Chondrocyte (in vitro differentiated cells): Measurements from ENCODE around the gene DTHD1. TPM values are rescaled to one million over a fixed set of nuclear protein-coding genes. Genes with fewer than 3 reads are reported as not detected.

Experiments used
- DNase-seq: peaks from one replicate; pipeline ENCODE4 v3.0.0; 2021; ENCODE audit warnings: mixed read lengths, low spot score
- H3K27ac Mint-ChIP-seq: one replicate; pipeline ENCODE4 v1.8.0; 2021; ENCODE audit warnings: mild to moderate bottlenecking, moderate library complexity, mixed read lengths; ENCODE audit not compliant: unreplicated experiment
- H3K27me3 Mint-ChIP-seq: 2 replicates; pipeline ENCODE4 v1.8.0; 2021; ENCODE audit warnings: low read depth, mixed read lengths
- H3K36me3 Mint-ChIP-seq: 2 replicates; pipeline ENCODE4 v1.8.0; 2021; ENCODE audit warnings: low read depth, mixed read lengths
- H3K4me1 Mint-ChIP-seq: 2 replicates; pipeline ENCODE4 v1.8.0; 2021; ENCODE audit warnings: low read depth, mild to moderate bottlenecking, mixed read lengths
- H3K4me3 Mint-ChIP-seq: one replicate; pipeline ENCODE4 v1.8.0; 2021; ENCODE audit warnings: mild to moderate bottlenecking, moderate library complexity, mixed read lengths; ENCODE audit not compliant: unreplicated experiment
- H3K9me3 Mint-ChIP-seq: 2 replicates; pipeline ENCODE4 v1.8.0; 2021; ENCODE audit warnings: low read depth, mixed read lengths
- long read RNA-seq: library from polyadenylated mRNA; stranded (forward); transcript quantifications from one replicate; pipeline ENCODE4 v2.0.0, GENCODE V29; 2021
- total RNA-seq: library from RNA; stranded (reverse); gene quantifications from 3 replicates; pipeline ENCODE4 v1.2.1, GENCODE V29; 2021
- TF ChIP-seq, protein P1 (sequence below): fragments of 200-600 bp; sonication (generic); IDR thresholded peaks from 2 replicates; pipeline ENCODE4 v1.5.0; 2021; ENCODE audit warnings: antibody characterized with exemption, mild to moderate bottlenecking, moderate library complexity

The DTHD1 gene
- not detected in 3 replicates for total RNA-seq
- long read RNA-seq = 0 reads

DNA sequence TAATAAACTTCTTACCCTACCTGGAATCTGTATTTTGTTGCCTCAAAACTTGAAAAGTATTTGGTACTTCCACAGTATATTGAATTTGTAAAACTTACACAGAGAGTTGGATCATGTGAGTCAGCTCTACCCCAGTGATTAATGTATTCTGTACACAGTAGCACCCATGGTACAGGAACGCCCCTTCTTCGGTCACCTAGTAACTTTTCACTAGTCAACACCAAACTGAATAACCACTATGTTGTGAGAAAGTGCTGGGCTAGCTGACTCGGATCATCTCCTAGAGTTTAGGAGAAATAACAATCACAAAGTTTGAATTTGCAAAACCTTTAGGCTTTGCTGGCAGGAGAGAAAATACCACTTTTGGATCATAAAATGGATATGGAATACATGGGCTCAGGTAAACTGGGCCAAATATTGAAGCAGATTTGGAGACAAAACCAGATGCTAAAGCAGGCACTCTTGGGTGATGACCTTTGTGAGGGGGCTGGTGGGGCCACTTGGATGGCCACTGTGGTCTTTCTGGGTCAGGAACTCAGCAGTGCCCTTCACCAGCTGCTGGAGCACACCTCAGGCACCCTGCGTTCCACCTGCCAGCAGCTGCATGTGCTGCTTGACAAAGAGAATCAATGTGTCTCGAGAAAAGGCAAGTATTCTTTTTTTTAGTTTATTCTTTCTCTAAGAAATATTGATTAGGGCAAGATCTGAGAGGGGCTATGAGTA, at the start of gene DTHD1:
Gene DTHD1, plus strand, starts transcription at position 233 of the 723 bp plus-strand sequence. Its CDS starts 143 bp downstream, at position 376.
- H3K27ac Mint-ChIP-seq = no peak within 1 kb of the TSS
- H3K27me3 Mint-ChIP-seq = no peaks in the 10 kb centered on the region
- TF ChIP-seq, protein P1, sequence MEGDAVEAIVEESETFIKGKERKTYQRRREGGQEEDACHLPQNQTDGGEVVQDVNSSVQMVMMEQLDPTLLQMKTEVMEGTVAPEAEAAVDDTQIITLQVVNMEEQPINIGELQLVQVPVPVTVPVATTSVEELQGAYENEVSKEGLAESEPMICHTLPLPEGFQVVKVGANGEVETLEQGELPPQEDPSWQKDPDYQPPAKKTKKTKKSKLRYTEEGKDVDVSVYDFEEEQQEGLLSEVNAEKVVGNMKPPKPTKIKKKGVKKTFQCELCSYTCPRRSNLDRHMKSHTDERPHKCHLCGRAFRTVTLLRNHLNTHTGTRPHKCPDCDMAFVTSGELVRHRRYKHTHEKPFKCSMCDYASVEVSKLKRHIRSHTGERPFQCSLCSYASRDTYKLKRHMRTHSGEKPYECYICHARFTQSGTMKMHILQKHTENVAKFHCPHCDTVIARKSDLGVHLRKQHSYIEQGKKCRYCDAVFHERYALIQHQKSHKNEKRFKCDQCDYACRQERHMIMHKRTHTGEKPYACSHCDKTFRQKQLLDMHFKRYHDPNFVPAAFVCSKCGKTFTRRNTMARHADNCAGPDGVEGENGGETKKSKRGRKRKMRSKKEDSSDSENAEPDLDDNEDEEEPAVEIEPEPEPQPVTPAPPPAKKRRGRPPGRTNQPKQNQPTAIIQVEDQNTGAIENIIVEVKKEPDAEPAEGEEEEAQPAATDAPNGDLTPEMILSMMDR = no peak
- H3K9me3 Mint-ChIP-seq = no peaks in the 10 kb centered on the region
- no peaks in the 10 kb centered on the region for H3K36me3 Mint-ChIP-seq
- DNase-seq = no peak
- H3K4me1 Mint-ChIP-seq = peaks cover 9% of the 10 kb centered on the region
- no peak within 1 kb of the TSS for H3K4me3 Mint-ChIP-seq

DNA sequence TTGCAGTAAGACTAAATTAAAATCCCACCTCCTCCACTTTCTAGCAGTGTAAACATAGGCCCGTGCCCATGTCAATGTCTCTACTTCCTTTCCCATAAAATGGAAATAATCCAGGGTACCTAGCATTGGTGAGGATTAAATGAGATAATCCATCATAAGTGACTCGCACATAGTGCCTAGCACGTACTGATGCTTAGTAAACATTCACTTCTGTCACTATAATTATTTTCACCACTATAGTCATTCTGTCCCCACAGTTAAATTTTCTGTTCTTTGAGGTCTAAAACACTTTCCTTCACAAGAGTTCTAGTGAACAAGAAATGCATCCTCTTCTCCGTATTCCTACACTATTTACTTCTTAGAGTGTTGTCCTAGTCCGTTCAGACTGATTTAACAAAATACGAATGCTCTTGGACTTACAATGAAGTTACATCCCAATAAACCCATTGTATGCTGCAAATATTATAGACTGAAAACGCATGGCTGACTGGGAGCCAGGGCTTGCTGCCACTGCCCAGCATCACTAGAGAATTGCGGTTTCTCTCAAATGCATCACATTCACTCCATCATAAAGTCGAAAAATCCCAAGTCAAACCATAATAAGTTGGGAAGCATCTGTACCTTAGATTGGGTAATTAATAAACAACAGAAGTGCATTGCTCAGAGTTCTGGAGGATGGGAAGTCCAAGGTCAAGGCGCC, 47.7 kb upstream of the DTHD1 start:
- TF ChIP-seq, protein P1 = no peak
- no peaks in the 10 kb centered on the region for H3K36me3 Mint-ChIP-seq
- DNase-seq = no peak
- peaks cover 11% of the 10 kb centered on the region for H3K9me3 Mint-ChIP-seq
- H3K27me3 Mint-ChIP-seq = no peaks in the 10 kb centered on the region
- no peaks in the 10 kb centered on the region for H3K4me1 Mint-ChIP-seq
- H3K4me3 Mint-ChIP-seq = no peak overlapping the region
- H3K27ac Mint-ChIP-seq = no peak overlapping the region

DNA sequence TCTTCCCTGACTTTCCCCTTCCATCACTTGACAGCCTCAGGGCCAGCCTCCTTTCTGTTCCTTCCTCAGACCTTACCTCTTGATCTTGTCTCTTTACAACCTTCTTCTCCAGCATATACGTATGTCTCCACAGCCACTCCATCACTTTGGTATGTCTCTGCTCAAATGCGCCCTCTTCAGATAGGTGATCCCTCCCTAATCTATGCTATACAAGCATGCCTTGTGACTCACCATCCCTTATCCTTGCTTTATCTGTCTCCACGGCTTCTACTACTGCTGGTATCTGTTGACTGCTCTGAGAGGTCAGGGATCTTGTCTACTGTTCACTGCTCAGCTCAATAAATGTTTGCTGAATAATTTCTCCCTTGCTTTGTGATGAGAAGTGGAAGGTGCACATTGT, 46.1 kb upstream of the DTHD1 start:
- Mint-ChIP-seq H3K4me3 (no peak overlapping the region), H3K27ac (no peak overlapping the region), H3K27me3 (no peaks in the 10 kb centered on the region), H3K9me3 (peaks cover 11% of the 10 kb centered on the region), H3K36me3 (no peaks in the 10 kb centered on the region), H3K4me1 (no peaks in the 10 kb centered on the region)
- TF ChIP-seq, protein P1 = no peak
- no peak for DNase-seq

DNA sequence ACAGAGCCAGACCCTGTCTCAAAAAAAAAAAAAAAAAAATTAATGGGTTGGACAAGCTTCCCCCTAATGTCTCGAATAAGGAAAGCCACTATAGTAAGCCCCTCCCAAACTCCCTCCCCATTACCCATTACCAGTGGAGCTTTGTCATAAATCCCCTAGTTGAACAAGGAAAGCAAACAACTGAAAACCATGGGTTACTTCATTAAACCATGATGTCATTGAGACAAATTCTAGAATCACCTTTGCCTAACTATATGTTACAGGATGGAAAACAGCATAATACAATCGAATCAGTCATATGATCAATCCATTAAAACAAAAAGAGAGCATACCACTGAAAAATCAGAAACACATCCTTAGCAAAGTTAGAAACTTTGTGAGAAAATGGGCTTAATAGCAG, 45.3 kb upstream of the DTHD1 start:
- DNase-seq = no peak
- no peak overlapping the region for H3K4me3 Mint-ChIP-seq
- H3K27me3 Mint-ChIP-seq = no peaks in the 10 kb centered on the region
- H3K4me1 Mint-ChIP-seq = no peaks in the 10 kb centered on the region
- H3K27ac Mint-ChIP-seq = no peak overlapping the region
- no peaks in the 10 kb centered on the region for H3K36me3 Mint-ChIP-seq
- peaks cover 11% of the 10 kb centered on the region for H3K9me3 Mint-ChIP-seq
- TF ChIP-seq, protein P1 = no peak

DNA sequence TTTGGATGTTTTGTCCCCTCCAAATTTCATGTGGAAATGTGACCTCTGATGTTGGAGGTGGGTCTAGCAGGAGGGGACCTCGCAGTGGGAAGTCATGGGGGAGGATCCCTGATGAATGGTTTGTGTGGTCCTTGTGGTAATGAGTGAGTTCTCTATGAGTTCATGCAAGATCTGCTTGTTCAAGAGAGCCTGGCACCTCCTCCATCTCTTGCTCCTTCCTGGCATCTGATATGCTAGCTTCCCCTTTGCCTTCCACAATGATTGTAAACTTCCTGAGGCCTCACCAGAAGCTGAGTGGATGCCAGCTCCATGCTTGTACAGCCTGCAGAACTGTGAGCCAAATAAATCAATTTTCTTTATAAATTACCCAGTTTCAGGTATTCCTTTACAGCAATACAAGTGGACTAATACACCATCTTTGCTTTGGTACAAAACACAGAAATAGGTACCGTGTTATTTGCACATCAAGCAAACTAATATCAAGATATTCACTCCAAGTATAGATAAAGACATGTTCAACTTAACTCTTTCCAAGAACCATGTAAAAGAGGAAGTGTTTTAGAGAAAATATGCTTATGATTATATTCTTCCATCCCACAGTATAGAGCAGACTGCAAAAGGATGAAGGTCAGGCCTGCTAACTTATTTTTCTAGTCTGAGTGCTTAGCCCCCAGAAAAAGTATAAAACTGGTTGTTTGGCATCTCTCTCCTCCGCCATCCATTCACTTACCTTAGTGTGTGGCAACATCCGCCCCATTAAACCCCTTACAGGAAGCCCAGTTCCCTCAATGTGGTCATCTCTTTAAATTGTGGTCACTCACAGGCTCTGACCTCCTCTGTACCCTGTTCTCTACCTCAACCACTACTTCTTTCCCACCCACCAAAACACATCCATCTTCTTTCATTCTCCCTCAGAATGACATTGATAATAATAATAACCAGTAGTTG, 43.8 kb upstream of the DTHD1 start:
- Mint-ChIP-seq H3K36me3 (no peaks in the 10 kb centered on the region), H3K9me3 (peaks cover 8% of the 10 kb centered on the region)

More for the DNA sequence above, 43.8 kb upstream of the DTHD1 start:
- H3K27me3 Mint-ChIP-seq = no peaks in the 10 kb centered on the region
- H3K4me1 Mint-ChIP-seq = no peaks in the 10 kb centered on the region
- H3K27ac Mint-ChIP-seq = no peak overlapping the region
- no peak overlapping the region for H3K4me3 Mint-ChIP-seq
- no peak for DNase-seq
- TF ChIP-seq, protein P1 = no peak
